NCI-H82 treated with DMSO at 0.1 percent for 48 hours (cell line): ENCODE measurements around the gene AMBRA1.

Experiments used
- DNase-seq: peaks from one replicate; lab custom pipeline; 2025; ENCODE audit not compliant: unreplicated experiment; lab: John Stamatoyannopoulos, UW

AMBRA1 gene

DNA sequence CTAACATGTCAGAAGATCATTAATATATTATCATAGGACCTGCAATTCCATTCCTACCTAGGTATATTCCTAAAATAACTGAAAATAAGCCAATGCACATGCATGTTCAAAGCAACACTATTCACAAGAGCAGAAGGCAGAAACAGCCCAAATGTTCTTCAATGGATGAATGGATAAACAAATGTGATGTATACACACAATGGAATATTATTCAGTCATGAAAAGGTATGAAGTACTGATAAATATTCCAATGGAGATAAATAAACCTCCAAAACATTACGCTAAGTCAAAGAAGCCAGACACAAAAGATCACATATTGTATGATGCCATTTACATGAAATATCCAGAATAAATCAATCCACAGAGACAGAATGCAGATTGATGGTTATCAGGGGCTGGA lies 16.8 kb downstream of the AMBRA1 start:
- DNase-seq = no peak

DNA sequence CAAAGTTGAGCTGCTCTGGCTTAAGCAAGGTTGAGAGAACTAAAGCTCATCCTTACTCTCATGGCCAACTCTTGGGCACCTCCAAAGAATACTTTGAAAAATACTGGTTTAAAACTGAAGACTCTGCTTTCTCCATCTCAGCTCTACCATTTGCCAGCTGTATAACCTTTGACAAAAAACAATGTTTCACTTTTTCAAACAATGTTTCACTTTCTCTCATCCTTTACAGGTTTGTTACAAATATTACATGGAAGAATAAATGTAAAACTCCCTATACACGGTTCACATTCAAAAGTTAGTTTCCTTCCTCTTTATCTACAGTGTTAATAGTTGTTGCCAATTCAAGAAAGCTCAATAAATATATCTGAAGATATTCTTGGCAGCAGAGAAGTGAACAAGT lies 19.2 kb downstream of the AMBRA1 start:
- DNase-seq = no peak

DNA sequence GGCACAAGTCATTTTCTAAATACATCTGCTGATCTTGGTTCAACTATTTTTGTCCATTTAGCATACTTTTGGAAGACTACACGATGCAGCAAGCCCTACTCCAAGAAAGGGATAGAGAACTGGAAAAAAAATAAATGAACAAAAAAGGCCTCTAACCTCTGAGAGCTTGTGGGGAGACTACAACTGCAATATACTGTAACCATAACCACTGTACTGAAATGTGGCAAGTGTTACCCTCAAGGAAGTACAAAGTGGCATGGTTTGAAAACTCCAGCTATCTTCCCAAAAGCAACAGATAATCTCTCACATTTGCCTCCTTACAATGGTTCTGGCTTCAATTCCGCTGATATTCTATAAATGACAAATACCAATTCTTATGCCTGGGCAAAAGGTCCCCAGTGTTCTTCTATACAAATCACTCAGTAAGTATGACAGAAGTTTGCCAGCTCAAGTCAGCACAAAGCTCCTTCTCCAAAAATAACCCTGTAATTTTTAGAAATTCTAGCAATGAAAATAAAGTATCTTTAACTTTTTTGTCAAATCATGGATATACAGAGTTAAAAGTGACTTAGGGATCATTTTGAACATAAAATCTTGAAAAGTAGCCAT lies 22.9 kb downstream of the AMBRA1 start:
- DNase-seq = no peak

DNA sequence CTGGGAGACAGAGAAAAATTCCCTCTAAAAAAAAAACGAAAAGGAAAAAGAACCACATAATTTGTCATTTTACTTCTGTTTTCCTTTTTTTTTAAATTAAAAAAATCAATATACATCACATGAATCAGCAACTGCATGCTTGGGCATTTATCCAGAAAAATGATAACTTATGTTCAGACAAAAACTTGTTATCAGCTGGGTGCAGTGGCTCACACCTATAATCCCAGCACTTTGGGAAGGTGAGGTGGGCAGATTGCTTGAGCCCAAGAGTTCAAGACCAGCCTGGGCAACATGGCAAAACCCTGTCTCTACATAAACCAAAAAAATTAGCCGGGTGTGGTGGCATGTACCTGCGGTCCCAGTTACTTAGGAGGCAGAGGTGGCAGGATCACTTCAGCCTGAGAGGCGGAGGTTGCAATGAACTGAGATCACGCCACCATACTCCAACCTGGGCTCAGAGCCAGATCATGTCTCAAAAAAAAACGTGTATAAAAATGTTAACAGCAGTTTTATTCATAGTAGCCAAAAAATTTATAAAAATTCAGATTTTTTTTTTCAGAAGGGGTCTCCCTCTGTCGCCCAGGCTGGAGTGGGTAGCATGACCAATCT lies 28.5 kb downstream of the AMBRA1 start:
- no peak for DNase-seq

DNA sequence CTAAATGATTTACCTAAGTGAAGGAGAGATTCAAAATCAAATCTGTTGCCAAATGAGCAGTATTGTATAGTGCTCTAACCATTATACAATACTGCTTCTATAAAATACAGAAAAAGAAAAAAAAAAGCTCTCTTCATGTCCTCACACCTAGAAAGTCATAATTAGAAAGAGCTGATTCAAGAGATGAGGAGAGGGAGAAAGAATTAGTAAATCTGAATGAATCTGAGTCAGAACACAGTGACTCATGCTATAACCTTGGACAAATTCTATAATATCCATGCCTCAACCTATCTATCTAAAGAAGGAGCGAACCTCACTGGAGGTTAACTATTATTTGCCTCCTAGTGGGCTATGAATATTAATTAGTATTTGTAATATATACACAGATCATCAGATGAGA lies 29.4 kb downstream of the AMBRA1 start:
- DNase-seq = no peak

DNA sequence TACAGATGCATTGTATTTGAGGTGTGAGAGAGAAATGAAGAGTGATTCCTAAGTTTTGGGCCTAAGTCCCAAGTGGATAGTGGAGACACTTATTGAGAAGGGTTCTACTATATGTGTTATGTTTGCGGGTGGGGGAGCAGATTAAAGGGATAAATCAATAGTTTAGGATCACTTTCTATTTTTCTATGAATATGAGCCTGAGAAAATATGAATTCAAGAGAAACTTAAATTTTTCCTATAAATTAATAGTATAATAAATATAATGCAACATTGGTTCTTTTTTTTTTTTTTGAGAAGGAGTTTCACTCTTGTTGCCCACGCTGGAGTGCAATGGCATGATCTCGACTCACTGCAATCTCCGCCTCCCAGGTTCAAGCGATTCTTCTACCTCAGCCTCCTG lies 31.3 kb downstream of the AMBRA1 start:
- DNase-seq = no peak

DNA sequence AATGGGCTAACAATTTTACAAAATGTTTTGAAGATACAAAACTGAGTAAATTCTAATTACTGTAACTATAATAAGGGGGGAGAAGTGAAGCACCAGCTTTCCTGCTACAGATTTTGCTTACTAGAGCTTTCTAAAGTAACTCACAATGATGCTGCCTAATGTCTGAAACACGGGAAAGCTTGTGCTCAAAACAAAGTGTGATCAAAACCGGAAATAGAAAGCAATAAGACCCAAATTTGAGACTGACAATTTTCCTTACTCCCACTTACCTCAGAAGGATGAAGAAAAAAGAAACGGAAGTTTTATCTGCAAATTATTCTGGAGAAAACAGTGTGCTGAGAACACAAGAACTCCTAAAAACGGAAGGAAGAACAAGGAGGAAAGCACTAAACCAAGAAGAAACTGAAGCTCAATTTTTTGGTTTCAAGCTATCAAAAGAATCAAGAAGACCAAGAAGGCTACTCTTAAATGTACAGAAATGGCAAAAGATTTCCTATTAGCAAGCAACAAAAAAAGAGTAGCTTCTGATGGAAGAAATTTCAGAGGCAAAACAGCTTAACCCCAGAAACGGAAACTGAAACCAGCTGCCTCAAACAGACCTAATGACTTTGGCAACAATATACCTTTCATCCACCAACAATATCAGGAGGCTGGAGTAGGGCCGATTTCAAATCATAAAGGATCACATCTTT lies 33.4 kb downstream of the AMBRA1 start:
- no peak for DNase-seq

DNA sequence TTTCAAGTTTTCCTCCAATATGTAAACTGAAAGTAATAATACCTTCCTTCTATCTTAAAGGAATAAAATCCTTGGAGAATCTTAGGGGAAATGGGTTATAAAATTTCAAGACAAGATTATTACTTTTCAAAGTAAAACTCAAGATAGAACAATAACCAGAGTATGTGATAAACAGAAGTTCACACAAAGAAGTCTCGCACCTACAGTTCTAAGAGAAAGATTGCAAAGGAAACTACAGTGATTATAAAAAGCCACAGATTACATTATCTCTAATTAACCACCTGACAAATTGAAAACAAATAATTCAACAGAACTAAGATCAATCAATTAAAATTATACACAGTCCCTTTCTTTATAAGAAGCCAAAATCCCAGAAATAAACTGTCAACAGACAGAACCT lies 34.0 kb downstream of the AMBRA1 start:
- no peak for DNase-seq

DNA sequence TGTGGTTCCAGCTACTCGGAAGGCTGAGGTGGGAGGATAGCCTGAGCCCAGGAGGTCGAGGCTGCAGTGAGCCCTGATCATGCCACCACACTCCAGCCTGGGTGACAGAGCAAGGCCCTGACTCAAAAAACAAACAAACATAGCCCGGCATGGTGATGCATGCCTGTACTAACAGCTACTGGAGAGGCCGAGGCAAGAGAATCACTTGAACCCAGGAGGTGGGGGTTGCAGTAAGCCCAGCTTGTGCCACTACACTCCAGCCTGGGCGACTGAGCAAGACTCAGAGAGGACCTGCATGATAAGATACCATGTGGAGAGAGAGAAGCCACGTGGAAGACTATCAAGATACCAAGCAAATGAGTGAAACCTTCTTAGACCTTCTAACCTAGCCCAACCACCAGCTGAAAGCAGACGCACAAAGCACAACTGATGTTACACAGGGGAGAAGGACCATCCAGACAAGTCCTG lies 36.1 kb downstream of the AMBRA1 start:
- DNase-seq = no peak

DNA sequence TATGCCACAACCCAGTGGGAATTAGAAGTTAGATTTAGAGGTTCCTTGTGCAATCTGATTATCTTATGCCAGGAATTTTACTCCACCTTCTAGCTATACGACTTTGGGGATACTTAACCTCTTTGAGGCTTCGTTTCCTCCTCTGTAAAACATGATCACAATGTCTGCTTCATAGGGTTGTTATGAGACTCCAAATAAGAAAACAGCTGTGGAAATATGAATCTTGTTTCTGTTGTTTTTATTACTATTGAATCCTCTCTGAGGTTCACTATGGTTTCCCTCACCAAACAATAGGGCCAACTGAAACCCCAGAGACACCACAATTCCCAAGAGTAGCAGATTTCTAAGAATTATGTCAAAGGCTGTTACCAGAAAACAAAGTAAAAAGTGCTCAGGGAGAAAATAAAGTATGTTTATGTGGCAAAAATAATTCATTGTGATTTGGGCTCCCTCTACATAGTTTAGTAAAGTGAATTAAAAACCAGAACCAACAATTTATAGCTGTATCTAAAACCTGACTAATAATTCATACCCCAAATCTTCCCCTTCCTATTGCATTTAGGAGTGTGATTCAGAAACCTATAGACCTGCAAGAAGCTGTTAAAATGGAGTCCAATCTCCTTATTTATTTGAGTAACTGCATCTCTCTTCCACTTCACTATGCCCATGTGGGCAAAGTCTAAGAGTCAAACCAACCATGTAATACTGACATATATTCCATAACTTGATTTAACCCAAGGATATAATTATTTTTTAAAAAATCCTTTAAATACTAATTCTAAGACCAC lies 38.4 kb downstream of the AMBRA1 start:
- no peak for DNase-seq

DNA sequence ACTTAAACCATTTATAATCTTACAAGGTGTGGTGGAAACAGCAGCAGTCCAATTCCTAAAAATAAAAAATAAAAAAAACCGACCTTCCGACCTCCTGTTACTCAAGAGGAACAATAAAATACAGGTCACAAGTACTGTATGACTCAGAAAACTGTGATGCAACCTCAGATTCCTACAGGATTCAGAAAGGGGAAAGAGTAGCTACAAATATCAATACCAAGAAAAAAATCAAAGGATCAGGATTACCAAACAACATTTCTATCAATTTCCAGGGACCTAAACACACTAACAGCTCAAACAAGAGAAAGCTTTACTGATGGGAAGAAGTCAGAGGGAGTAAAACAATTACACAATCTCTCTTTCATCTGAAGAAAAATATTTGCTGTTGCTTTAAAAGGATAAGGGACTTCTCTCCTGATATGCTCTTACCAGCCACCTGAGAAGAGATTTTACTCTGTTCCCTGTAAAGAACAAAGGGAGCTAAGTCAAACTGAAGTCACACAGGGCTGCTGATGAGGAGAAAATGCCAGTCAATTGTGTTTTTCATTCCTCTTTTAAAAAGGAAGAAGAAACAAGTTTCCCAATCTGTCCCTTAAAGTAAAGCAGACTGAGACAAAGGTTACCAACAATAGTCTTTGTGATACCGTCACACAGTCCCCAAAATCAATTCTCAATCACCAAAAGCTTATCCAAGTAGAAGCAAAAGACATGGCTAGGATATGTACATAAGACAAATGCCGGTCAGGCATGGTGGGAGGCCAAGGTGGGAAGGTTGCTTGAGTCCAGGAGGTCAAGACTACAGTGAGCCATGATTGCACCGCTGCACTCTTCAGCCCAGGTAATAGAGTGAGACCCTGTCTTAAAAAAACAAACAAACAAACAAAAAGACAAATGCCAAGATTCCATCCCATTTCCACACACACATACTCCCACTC lies 39.3 kb downstream of the AMBRA1 start:
- no peak for DNase-seq

DNA sequence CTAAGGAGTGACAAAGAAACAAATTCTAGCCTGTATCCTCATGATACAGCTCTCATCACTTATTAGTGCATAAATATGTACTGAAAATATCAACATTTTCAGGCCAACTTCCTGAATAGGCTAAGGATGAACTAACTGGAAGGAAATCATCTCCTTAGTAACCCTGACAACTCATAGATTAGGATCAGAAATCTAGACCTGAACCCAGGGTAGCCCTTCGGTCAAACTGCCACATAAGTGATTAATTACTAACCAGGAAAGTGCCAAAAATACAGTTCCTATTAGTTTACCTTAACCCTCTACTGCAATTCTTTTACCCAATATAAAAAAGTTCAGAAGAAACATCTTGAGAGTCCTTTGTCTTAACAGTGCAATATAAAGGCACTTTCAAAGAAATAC lies 40.0 kb downstream of the AMBRA1 start:
- DNase-seq = no peak

DNA sequence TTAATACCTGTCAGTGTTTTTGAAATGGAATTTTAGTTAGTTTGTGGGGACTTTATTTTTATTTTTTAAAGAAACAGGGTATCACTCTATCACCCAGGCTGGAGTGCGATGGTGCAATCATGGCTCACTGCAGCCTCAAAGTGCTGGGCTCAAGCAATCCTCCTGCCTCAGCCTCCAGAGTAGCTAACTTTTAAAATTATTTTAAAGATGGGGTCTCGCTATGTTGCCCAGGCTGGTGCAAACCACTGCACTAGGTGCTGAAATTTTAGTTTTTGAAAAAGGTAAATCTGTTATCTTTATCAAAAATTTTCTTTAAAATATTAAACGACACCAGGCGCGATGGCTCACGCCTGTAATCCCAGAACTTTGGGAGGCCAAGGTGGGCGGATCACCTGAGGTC lies 42.6 kb downstream of the AMBRA1 start:
- no peak for DNase-seq

DNA sequence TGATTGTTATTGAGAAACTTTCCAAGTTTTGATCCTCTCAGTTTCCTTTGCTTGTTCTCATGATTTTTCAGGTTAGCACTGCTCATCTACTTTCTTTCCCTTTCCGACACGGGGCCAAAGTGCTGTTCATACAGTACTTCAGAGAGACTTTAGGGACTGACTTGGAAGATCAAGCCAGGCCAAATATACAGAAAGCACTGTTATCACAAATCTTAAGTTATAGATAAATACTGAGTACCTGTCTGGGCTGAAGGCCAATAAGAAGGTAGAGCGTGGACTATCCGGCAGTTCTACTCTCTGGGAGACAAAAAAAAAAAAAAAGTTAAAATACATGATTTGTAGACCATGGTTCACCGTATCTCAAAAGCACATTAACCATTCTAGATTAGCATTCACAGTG lies 46.2 kb downstream of the AMBRA1 start:
- no peak for DNase-seq

DNA sequence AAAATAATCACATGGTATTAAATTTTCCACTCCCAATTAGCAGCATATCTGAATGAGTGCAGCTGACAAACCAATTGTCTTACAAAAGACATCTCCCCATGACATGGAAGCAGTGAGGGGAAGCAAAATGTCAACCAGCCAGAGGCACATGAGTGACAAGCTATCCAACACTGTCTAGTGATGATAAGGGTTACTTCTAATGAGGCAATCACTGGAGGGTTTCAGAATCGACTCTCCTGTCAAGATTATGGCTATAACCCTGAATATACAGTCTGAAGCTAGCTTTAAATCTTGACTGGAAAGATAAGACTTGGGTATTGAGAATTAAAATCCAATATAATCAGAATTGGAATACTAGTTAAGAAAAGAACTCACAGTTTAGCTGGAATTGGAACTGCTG lies 50.3 kb downstream of the AMBRA1 start:
- DNase-seq = no peak

DNA sequence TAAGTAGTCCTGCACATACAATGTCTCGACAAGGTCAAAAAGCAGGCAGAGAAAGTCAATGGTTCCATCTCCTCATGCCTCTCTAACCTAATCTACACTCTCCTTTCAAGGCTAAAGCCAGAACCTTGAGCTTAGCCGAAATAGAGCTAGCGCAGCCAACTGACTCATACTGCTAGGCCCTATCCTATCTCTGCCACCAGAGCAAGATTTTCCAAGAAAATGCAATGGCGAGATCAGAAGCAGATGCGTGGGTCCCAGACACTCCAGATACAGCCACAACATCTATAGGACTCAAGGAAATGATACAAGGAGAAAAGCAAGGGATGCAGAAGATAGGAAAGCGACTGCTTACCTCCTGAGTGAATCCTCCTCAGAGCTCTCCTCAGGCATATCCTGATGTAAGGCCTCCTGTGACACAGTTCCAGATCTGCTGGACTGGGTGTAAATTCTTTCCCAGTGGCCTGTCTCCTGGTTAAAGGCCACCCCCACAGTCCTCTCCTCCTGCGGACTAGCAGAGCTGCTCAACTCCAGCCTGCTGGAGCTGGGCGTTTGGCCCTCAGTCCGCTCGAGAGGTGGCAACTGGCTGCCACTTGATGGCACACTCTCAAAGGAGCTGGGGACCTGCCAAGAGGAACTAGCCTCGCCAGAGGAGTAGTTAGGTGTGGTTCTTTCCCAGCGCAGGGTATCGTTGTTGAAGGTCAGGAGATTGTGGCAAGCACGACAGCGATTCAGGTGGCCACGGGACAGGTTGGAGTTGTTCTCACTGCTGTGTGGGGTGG lies 52.0 kb downstream of the AMBRA1 start:
- no peak for DNase-seq

DNA sequence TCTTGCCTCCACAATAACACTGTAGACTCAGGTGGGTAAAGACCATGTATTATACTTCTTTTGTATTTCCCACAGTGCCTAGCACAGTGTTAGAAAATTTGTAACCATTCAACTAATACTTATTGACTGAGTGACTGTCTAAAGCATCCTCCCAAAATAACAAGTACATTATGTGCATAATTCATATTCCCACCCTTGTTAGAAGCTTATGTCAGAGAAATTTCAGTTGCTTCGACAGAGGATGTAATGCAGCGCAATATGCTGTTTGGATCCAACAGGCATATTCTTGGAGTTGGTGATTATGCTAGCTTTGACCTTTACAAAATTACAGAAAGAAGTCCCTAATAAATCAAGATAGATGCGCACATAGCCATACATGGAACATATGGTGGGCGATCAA lies 53.0 kb downstream of the AMBRA1 start:
- DNase-seq = no peak

DNA sequence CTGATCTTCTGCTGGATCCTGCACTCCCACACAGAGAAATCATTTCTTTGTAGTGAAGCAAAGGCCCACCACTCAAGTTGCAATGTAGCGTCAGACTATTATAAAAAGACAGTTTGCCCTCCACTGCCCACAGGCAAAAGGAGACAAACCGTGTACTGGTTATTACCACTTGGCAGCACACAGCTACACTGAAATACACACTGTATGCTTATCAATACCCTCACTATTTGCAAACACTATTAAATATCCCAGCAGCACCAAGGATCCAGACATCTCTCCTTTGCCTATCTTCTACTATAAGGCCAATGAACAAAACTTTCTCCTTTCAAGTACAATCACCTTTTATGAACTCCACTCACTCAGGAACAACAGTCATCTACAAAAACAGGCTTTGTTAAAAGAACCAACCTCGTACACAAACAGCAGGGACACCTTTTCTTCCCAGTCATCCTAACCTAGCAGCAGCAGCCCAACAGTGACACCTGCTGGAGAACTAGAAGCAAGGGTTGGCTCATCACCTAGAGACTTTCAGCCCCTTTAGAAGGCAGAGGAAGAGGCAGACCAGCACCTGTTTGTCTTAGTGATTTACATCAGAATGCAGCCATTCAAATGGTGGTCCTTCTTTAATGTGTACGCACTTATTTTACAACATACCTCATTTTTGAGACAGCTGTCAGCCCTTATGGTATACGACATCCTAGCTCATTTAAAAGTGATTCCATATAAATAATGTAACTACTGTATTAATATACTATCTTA lies 56.1 kb downstream of the AMBRA1 start:
- DNase-seq = peak; percentile 85

DNA sequence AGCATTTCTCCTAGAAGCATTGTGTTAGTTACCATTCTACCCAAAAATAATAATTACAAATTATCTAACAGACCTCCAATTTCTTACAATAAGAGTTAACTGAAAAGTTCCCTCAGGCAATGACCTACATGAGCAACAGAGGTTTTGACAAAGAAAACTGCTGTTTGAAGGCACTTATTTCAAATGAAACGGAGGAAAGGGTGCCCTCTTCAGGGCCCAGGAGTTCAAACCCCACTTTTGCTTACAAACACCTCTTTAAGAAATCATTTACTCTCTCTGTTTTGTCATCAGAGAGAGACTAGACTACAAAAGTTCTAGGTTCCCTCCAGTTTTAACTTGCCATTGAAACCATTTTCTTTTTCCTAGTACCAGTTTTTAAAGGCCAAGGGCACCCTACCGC lies 56.7 kb downstream of the AMBRA1 start:
- no peak for DNase-seq
